ENCODE data around the gene KIF22. TPM values are rescaled to one million over a fixed set of nuclear protein-coding genes. Genes with fewer than 3 reads are reported as not detected.
A peak's percentile ranks its signal among the peaks of the same experiment; 100 is the strongest.
"Not testable (repeated sequence)": the region's sequence is repeated elsewhere in the genome, so short reads cannot be mapped to it uniquely, and the experiment has no call there.

Gene KIF22
- total RNA-seq, 1 donor from 2014 or later = 33.4 TPM

DNA sequence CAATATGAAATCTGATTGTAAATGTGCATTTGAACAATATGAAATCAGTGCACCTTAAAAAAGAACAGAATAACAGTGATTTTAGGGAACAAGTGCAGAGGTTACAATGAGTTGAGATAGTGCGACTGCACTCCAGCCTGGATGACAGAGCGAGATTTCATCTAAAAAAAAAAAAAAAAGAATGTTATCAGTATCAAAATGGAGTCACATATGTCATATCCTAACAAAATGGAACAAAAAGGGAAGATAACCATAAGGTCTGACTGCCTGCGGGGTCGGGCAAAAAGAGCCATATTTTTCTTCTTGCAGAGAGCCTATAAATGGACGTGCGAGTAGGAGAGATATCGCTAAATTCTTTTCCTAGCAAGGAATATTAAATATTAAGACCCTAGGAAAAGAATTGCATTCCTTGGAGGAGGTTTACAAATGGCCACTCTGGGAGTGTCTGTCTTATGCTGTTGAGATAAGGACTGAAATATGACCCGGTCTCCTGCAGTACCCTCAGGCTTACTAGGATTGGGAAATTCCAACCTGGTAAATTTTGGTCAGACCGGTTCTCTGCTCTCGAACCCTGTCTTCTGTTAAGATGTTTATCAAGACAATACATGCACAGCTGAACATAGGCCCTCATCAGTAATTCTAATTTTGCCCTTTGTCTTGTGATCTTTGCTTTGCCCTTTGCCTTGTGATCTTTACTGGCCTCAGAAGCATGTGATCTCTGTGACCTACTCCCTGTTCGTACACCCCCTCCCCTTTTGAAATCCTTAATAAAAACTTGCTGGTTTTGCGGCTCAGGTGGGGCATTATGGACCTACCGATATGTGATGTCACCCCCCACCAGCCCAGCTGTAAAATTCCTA lies 7.2 kb upstream of the KIF22 start:
- H3K4me1 ChIP-seq (ENCODE audit: control insufficient read depth in 3 of 3, insufficient read depth in 3 of 3, low read length in 3 of 3); H3K9ac ChIP-seq (ENCODE audit: low read depth in 1 of 3, low read length in 3 of 3); H3K4me3 ChIP-seq (ENCODE audit: low read length in 3 of 3); H3K27ac ChIP-seq (ENCODE audit: low read depth, low read length); H3K9me3 ChIP-seq (ENCODE audit: control insufficient read depth in 3 of 3, low read length in 3 of 3); H3K36me3 ChIP-seq (ENCODE audit: control insufficient read depth in 3 of 3, insufficient read depth in 3 of 3, low read length in 3 of 3): not testable (repeated sequence)
- H3K27me3 ChIP-seq (ENCODE audit: control insufficient read depth in 3 of 3, insufficient read depth in 3 of 3, low read length in 3 of 3) = peaks cover 7 to 18% (median 9%) of the 10 kb centered on the region in 3 donors

DNA sequence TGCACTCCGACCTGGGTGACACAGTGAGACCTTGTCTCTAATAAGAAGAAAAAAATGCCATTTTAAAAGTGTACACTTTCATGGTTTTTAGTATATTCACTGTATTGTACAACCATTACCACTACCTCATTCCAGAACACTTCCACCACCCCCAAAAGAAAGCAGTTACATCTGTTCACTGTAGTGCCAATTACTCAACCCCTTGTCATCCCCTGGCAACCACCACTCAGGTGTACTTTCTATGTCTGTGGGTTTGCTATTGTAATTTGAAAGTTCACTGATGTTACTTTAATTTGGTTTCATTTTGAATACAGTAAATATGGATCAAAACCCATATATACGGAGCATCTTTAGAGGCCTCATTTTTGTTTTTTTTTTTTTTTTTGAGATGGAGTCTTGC lies 6.4 kb upstream of the KIF22 start:
- H3K27me3 ChIP-seq (ENCODE audit: control insufficient read depth in 3 of 3, insufficient read depth in 3 of 3, low read length in 3 of 3) = peaks cover under 1 to 18% (median 9%) of the 10 kb centered on the region in 3 donors
- H3K4me1 ChIP-seq (ENCODE audit: control insufficient read depth in 3 of 3, insufficient read depth in 3 of 3, low read length in 3 of 3) = peaks cover 0 to 5% (median 2%) of the 10 kb centered on the region in 3 donors
- H3K9me3 ChIP-seq (ENCODE audit: control insufficient read depth in 3 of 3, low read length in 3 of 3) = no peaks in the 10 kb centered on the region
- H3K36me3 ChIP-seq (ENCODE audit: control insufficient read depth in 3 of 3, insufficient read depth in 3 of 3, low read length in 3 of 3) = no peaks in the 10 kb centered on the region
- H3K4me3 ChIP-seq (ENCODE audit: low read length in 3 of 3) = no peak overlapping the region
- no peak overlapping the region for H3K27ac ChIP-seq (ENCODE audit: low read depth, low read length)
- no peak overlapping the region for H3K9ac ChIP-seq (ENCODE audit: low read depth in 1 of 3, low read length in 3 of 3)

DNA sequence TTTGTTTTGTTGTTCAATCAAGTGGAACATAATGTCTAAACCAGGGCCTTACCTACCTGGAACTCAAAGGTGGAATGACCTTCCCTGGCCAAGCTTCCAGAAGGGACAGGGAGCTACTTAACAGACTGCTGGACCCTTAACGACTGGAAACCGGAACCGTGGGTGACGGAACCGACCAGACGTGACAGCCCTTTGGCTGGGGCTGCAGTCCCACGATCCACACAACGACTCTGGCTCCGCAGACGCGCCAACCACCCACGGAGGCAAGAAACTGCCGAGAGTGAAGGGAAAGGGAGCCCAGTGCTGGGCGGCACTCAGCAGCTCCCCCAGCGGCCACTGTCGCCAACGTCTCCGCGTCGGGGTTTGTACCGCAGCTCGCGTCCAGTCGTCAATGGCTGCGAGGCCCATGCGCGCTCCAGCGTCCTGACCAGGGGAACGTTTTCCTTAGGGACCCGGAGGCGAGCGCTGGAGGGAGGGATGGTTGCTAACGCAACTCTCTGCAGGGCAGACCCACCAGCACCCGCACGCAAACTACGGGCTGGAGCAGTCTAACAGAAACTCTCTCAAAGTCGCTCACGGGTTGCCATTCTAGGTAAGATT lies 5.5 kb upstream of the KIF22 start:
- H3K4me3 ChIP-seq (ENCODE audit: low read length in 3 of 3) = peak overlapping the region; percentile 59 to 80 (median 68)
- peaks cover 6 to 12% (median 7%) of the 10 kb centered on the region in 3 donors for H3K4me1 ChIP-seq (ENCODE audit: control insufficient read depth in 3 of 3, insufficient read depth in 3 of 3, low read length in 3 of 3)
- peak overlapping the region; percentile 54 to 80 (median 74) for H3K9ac ChIP-seq (ENCODE audit: low read depth in 1 of 3, low read length in 3 of 3)
- H3K9me3 ChIP-seq (ENCODE audit: control insufficient read depth in 3 of 3, low read length in 3 of 3) = no peaks in the 10 kb centered on the region
- H3K27ac ChIP-seq (ENCODE audit: low read depth, low read length) = no peak overlapping the region
- peaks cover 0 to 10% (median 4%) of the 10 kb centered on the region in 3 donors for H3K27me3 ChIP-seq (ENCODE audit: control insufficient read depth in 3 of 3, insufficient read depth in 3 of 3, low read length in 3 of 3)
- H3K36me3 ChIP-seq (ENCODE audit: control insufficient read depth in 3 of 3, insufficient read depth in 3 of 3, low read length in 3 of 3) = no peaks in the 10 kb centered on the region

DNA sequence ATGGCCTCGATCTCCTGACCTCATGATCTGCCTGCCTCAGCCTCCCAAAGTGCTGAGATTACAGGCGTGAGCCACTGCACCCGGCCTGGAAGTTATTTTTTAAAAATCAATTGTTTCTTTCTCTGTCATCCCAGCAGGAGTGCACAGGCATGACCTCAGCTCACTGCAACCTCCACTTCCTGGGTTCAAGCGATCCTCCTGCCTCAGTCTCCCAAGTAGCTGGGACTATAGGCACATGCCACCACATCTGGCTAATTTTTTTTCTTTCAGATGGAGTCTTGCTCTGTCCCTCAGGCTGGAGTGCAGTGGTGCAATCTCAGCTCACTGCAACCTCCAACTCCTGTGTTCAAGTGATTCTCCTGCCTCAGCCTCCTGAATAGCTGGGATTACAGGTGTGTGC lies 3.4 kb upstream of the KIF22 start:
- H3K9ac ChIP-seq (ENCODE audit: low read depth in 1 of 3, low read length in 3 of 3); H3K4me3 ChIP-seq (ENCODE audit: low read length in 3 of 3); H3K36me3 ChIP-seq (ENCODE audit: control insufficient read depth in 3 of 3, insufficient read depth in 3 of 3, low read length in 3 of 3); H3K27ac ChIP-seq (ENCODE audit: low read depth, low read length); H3K27me3 ChIP-seq (ENCODE audit: control insufficient read depth in 3 of 3, insufficient read depth in 3 of 3, low read length in 3 of 3); H3K9me3 ChIP-seq (ENCODE audit: control insufficient read depth in 3 of 3, low read length in 3 of 3): not testable (repeated sequence)
- H3K4me1 ChIP-seq (ENCODE audit: control insufficient read depth in 3 of 3, insufficient read depth in 3 of 3, low read length in 3 of 3) = peaks cover 16 to 31% (median 18%) of the 10 kb centered on the region in 3 donors

DNA sequence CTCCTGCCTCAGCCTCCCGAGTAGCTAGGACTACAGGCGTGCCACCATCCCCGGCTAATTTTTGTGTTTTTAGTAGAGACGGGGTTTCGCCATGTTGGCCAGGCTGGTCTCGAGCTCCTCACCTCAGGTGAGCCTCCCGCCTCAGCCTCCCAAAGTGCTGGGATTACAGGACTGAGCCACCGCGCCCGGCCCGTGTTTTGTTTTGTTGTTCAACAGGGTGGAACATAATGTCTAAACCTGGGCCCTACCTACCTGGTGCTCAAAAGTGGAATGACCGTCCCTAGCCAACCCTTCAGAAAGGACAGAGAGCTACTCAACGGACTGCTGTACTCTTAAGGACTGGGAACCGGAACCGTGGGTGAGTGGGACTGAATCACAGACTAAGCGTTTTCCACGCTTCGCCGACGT lies 772 bp upstream of the KIF22 start:
- Histone ChIP-seq H3K9me3 (ENCODE audit: control insufficient read depth in 3 of 3, low read length in 3 of 3) (no peaks in the 10 kb centered on the region), H3K4me1 (ENCODE audit: control insufficient read depth in 3 of 3, insufficient read depth in 3 of 3, low read length in 3 of 3) (peaks cover 16 to 30% (median 18%) of the 10 kb centered on the region in 3 donors), H3K4me3 (ENCODE audit: low read length in 3 of 3) (peak overlapping the region; percentile 93 to 97 (median 96)), H3K27me3 (ENCODE audit: control insufficient read depth in 3 of 3, insufficient read depth in 3 of 3, low read length in 3 of 3) (no peaks in the 10 kb centered on the region), H3K27ac (ENCODE audit: low read depth, low read length) (peak overlapping the region; percentile 85), H3K36me3 (ENCODE audit: control insufficient read depth in 3 of 3, insufficient read depth in 3 of 3, low read length in 3 of 3) (no peaks in the 10 kb centered on the region), H3K9ac (ENCODE audit: low read depth in 1 of 3, low read length in 3 of 3) (peak overlapping the region; percentile 88 to 100 (median 97))

DNA sequence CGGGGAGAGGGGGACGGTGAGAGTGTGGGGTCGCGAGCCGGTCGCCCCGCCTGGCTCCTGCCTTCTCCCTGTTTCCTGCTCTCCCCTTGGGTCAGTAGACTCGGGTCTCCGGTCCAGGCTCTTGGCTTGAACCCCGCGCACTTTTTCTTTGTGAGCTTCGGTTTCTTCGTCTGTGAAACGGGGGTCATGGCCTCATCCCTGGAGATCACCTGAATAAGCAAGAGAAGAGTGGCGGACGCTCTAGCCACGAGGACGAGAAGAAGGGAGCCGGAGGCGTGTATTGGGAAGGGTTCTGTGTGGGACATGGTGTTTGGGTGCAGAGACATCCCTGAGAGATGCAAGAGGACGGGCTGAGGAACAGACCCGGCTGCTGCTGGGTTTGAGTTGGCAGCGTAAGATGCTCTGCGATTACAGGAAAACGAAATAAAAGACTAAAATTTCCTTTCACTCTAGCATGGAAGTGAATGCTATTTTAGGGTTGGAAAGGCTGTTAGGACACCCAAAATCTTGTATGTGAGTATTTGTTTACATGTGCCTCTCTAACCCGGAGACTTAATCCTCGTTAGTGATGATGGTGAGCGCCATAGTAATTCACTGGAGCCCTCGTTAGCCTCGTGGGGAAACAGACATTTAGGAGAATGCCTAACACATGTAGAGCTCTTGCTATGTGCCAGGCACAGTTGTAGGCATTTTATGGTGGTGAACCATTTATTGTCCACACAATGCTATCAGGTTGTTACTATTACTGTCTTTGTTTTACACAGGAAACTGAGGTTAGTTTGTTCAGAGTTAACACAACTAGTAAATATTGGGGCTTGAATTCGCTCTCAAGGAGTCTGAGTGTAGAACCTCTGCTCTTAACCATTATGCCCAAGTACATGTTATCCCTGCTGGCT lies 646 bp downstream of the KIF22 start:
- H3K4me3 ChIP-seq (ENCODE audit: low read length in 3 of 3) = peak overlapping the region; percentile 83 to 93 (median 88)
- H3K4me1 ChIP-seq (ENCODE audit: control insufficient read depth in 3 of 3, insufficient read depth in 3 of 3, low read length in 3 of 3) = peaks cover 15 to 25% (median 16%) of the 10 kb centered on the region in 3 donors
- no peaks in the 10 kb centered on the region for H3K9me3 ChIP-seq (ENCODE audit: control insufficient read depth in 3 of 3, low read length in 3 of 3)
- H3K27me3 ChIP-seq (ENCODE audit: control insufficient read depth in 3 of 3, insufficient read depth in 3 of 3, low read length in 3 of 3) = no peaks in the 10 kb centered on the region
- peak overlapping the region; percentile 29 for H3K27ac ChIP-seq (ENCODE audit: low read depth, low read length)
- peak overlapping the region; percentile 66 to 83 (median 80) for H3K9ac ChIP-seq (ENCODE audit: low read depth in 1 of 3, low read length in 3 of 3)
- no peaks in the 10 kb centered on the region for H3K36me3 ChIP-seq (ENCODE audit: control insufficient read depth in 3 of 3, insufficient read depth in 3 of 3, low read length in 3 of 3)

DNA sequence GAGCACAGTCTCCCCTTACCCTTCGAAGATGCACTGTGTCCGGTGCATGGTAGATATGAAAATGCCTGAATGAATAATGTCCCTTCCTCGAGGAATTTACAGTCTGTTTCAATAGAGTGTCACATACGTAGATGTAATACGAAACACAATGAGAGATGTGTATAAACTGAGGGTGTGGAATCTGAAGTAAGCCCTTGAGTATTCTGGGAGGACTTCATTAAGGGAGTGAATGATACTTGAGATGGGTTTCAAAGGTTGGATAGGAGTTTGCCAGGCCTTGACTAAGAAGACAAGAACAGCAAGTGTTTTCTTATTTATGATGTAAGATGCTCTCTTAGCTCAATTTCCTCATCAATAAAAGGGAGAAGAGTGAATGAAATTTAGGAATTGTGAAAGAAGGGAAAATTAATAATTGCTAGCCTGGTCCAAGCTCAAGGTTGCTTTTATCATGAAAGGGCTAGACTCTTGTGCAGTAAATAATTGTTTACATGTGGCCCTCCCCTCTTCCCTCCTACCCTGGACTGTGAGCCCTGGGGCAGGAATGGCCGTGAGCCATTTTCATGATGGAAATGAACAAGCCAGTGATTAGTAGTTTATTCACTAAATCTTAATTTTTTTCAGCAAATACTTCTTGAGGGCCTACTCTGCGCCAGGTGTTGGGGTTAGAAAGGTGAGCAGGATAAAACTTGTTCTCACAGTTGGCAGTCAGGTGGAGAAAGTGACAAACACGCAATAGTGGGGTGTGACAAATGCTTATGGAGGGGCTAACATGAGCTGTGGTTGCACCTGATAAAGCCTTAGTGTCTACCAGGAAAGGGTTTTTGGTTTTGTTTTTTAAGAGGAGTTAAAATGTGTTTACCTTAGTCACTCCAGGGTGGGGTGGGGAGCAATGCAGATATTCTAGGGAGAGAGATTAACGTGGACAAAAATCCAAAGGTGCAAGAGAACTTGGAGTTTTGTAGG lies 1.6 kb downstream of the KIF22 start:
- Histone ChIP-seq H3K36me3 (ENCODE audit: control insufficient read depth in 3 of 3, insufficient read depth in 3 of 3, low read length in 3 of 3) (peaks cover 0 to 4% (median 3%) of the 10 kb centered on the region in 3 donors), H3K27ac (ENCODE audit: low read depth, low read length) (no peak overlapping the region), H3K9me3 (ENCODE audit: control insufficient read depth in 3 of 3, low read length in 3 of 3) (no peaks in the 10 kb centered on the region), H3K9ac (ENCODE audit: low read depth in 1 of 3, low read length in 3 of 3) (no peak overlapping the region), H3K4me1 (ENCODE audit: control insufficient read depth in 3 of 3, insufficient read depth in 3 of 3, low read length in 3 of 3) (peaks cover 15 to 25% (median 16%) of the 10 kb centered on the region in 3 donors), H3K4me3 (ENCODE audit: low read length in 3 of 3) (no peak overlapping the region), H3K27me3 (ENCODE audit: control insufficient read depth in 3 of 3, insufficient read depth in 3 of 3, low read length in 3 of 3) (no peaks in the 10 kb centered on the region)

DNA sequence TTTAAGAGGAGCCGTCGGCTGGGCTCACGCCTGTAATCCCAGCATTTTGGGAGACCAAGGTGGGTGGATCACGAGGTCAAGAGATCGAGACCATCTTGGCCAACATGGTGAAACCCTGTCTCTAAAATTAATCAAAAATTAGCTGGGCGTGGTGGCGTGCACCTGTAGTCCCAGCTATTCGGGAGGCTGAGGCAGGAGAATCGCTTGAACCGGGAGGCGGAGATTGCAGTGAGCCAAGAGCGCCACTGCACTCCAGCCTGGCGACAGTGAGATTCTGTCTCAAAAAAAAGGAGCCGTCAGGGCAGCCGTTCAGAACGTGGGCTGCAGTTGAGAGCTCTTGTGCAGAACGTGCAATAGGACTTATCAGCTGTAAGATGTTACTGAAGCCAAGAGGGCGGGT lies 2.6 kb downstream of the KIF22 start:
- not testable (repeated sequence) for H3K9ac ChIP-seq (ENCODE audit: low read depth in 1 of 3, low read length in 3 of 3); H3K27ac ChIP-seq (ENCODE audit: low read depth, low read length); H3K36me3 ChIP-seq (ENCODE audit: control insufficient read depth in 3 of 3, insufficient read depth in 3 of 3, low read length in 3 of 3); H3K9me3 ChIP-seq (ENCODE audit: control insufficient read depth in 3 of 3, low read length in 3 of 3); H3K27me3 ChIP-seq (ENCODE audit: control insufficient read depth in 3 of 3, insufficient read depth in 3 of 3, low read length in 3 of 3); H3K4me3 ChIP-seq (ENCODE audit: low read length in 3 of 3)
- peaks cover 15 to 25% (median 16%) of the 10 kb centered on the region in 3 donors for H3K4me1 ChIP-seq (ENCODE audit: control insufficient read depth in 3 of 3, insufficient read depth in 3 of 3, low read length in 3 of 3)

DNA sequence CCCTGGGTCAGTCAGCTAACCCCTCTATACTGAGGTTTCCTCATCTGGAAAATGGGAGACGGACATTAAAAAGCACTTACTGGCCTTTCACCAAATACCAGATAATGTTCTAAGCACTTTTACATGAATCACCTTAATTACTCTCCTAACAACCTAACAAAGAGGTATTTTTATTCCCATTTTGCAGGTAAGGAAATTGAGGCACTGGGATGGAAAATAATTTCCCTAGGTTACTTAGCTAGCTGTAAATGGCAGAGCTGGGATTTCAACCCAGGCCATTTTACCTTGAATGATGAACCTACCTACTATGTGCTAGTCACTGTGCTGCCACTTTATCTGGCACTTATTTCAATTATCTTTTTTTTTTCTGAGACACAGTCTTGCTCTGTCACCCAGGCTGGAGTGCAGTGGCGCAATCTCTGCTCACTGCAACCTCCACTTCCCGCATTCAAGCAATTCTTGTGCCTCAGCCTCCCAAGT lies 3.7 kb downstream of the KIF22 start:
- Histone ChIP-seq H3K9ac (ENCODE audit: low read depth in 1 of 3, low read length in 3 of 3) (no peak overlapping the region), H3K36me3 (ENCODE audit: control insufficient read depth in 3 of 3, insufficient read depth in 3 of 3, low read length in 3 of 3) (peaks cover 13 to 17% (median 17%) of the 10 kb centered on the region in 3 donors), H3K4me1 (ENCODE audit: control insufficient read depth in 3 of 3, insufficient read depth in 3 of 3, low read length in 3 of 3) (peaks cover 15 to 25% (median 16%) of the 10 kb centered on the region in 3 donors), H3K27me3 (ENCODE audit: control insufficient read depth in 3 of 3, insufficient read depth in 3 of 3, low read length in 3 of 3) (no peaks in the 10 kb centered on the region), H3K9me3 (ENCODE audit: control insufficient read depth in 3 of 3, low read length in 3 of 3) (no peaks in the 10 kb centered on the region), H3K4me3 (ENCODE audit: low read length in 3 of 3) (no peak overlapping the region), H3K27ac (ENCODE audit: low read depth, low read length) (no peak overlapping the region)
